ENCODE measurements around the gene FGF23.

- TF ChIP-seq, protein P1, sequence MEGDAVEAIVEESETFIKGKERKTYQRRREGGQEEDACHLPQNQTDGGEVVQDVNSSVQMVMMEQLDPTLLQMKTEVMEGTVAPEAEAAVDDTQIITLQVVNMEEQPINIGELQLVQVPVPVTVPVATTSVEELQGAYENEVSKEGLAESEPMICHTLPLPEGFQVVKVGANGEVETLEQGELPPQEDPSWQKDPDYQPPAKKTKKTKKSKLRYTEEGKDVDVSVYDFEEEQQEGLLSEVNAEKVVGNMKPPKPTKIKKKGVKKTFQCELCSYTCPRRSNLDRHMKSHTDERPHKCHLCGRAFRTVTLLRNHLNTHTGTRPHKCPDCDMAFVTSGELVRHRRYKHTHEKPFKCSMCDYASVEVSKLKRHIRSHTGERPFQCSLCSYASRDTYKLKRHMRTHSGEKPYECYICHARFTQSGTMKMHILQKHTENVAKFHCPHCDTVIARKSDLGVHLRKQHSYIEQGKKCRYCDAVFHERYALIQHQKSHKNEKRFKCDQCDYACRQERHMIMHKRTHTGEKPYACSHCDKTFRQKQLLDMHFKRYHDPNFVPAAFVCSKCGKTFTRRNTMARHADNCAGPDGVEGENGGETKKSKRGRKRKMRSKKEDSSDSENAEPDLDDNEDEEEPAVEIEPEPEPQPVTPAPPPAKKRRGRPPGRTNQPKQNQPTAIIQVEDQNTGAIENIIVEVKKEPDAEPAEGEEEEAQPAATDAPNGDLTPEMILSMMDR (IDR thresholded peaks at IDR 0.05) = no peak
- TF ChIP-seq EZH2 (IDR thresholded peaks at IDR 0.05; ENCODE audit: borderline replicate concordance, insufficient read depth, low read depth, low read length, poor library complexity, severe bottlenecking) = no peak
These were observed 38.4 kb upstream of the FGF23 start for GRCh38 chr12:4417936-4418335.

All from B cell (primary cell).